ENCODE measurements around the gene DSCAM.

Gene DSCAM

GRCh38 chr21:40840401-40841125 is 6.4 kb downstream of the DSCAM start:
- peak overlapping the region; percentile 14 for H3K27ac ChIP-seq
- no peak for DNase-seq (ENCODE audit: low read depth, low spot score)

- no peak for DNase-seq (ENCODE audit: low read depth, low spot score)
- H3K27ac ChIP-seq, result no peak overlapping the region
These were observed 7.4 kb downstream of the DSCAM start for GRCh38 chr21:40839521-40839920.

DNA sequence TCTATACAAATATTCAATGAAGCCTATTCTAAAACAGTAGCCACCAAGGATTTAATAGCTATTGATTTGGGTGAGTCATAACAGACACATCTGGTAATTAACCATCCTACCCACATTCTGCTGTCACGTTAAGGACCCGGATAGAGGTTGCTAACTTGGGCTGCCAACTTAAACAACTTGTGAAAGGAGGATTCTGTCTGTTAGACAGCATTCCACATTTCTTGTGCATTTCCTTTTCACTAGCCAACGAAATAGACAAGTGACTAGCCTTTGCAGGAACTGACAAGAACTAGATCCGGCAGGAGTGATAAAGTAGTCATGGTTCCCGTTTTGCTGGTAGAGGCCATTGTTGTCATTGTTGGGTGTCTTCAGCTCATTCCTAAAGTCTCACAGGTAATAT is 9.5 kb downstream of the DSCAM start:
- H3K27ac ChIP-seq, result peak overlapping the region; percentile 61
- DNase-seq (ENCODE audit: low read depth, low spot score), result peak; percentile 61

DNA sequence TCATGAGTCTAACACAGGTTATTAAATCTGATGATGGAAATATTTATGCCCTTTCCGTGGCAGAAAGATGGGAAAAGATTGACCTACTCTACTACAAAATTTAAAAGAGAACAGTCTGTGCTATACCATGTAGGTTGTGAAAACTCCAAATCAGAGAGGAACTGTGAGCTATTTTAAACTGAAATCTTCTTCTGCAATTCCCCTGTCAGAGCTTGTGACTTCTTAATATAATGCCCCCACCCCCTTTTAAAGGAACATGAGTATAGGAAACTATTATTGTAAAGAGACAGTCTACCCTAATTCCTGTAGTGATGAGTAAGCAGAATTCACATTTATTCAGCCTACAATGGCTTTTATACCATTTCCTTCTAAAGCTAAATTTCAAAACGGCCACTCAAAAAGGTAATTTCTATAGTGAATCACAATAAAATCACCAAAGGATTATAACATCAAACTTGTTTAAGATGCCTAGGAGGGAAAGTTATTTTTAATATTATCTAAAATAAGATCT is 11.7 kb downstream of the DSCAM start:
- H3K27ac ChIP-seq, result no peak overlapping the region
- DNase-seq (ENCODE audit: low read depth, low spot score), result no peak

- no peak for DNase-seq (ENCODE audit: low read depth, low spot score)
- H3K27ac ChIP-seq, result no peak overlapping the region
These were observed 13.8 kb downstream of the DSCAM start for GRCh38 chr21:40833184-40833583.

- no peak overlapping the region for H3K27ac ChIP-seq
- DNase-seq (ENCODE audit: low read depth, low spot score), result no peak
These were observed 14.6 kb downstream of the DSCAM start for GRCh38 chr21:40832316-40832715.

DNA sequence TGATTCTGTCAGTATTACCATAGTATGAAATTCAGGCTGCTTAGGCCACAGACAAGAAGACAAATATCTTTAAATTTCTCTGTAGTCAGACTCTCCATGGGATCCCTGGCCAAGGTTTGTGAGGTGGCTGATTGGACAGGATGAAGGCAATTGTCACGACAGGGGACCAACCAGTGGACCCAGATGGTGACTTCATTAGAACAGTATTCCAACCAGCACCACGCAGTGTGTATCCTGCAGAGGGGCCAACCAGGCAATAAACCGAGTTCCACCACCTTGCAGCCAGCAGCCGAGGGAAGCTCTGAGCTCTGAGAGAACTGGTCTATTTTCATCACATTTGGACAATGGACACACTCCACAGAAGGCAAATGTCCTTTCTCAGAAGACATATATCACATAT is 16.1 kb downstream of the DSCAM start:
- DNase-seq (ENCODE audit: low read depth, low spot score), result no peak
- H3K27ac ChIP-seq, result no peak overlapping the region

DNA sequence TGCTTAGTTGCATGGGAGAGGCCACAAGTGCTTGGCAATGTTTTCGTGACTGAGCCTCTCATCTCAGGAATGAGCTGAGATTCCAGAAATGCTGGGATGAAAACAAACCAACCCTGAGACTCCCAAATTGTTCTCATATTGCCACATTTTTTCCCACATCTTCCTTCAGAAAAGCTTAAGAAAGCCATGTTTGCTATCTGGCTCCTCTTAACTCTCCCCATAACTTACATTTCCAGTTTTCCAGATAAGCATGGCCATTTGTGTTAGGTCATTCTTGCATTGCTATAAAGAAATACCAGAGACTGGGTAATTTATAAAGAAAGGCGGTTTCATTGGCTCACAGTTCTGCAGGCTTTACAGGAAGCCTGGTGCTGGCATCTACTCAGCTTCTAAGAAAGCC is 17.2 kb downstream of the DSCAM start:
- no peak overlapping the region for H3K27ac ChIP-seq
- no peak for DNase-seq (ENCODE audit: low read depth, low spot score)

GRCh38 chr21:40829308-40829707 is 17.6 kb downstream of the DSCAM start:
- DNase-seq (ENCODE audit: low read depth, low spot score), result no peak
- H3K27ac ChIP-seq, result no peak overlapping the region

DNA sequence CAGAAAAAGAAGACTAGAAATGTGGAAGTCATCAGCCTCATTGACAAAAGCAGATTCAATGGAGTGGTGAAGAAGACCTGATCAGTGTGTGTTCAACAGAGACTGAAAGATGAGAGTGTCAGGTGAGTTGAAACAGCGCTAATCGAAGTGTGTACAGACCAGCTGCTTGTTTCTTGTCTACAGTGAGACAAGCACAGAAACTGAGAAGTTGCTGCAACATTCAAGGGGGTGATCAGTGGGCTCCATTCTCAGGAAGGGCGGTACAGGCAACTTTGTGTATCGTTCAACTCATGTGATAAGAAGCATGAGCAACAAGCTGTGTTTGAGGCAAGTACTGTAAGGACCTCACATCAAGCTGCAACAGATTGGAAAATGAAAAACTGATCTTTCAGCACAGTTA is 19.4 kb downstream of the DSCAM start:
- DNase-seq (ENCODE audit: low read depth, low spot score), result no peak

GRCh38 chr21:40819071-40819900 is 27.7 kb downstream of the DSCAM start:
- no peak for DNase-seq (ENCODE audit: low read depth, low spot score)
- H3K27ac ChIP-seq, result no peak overlapping the region

More for the DNA sequence above, 19.4 kb downstream of the DSCAM start:
- H3K27ac ChIP-seq, result no peak overlapping the region

DNA sequence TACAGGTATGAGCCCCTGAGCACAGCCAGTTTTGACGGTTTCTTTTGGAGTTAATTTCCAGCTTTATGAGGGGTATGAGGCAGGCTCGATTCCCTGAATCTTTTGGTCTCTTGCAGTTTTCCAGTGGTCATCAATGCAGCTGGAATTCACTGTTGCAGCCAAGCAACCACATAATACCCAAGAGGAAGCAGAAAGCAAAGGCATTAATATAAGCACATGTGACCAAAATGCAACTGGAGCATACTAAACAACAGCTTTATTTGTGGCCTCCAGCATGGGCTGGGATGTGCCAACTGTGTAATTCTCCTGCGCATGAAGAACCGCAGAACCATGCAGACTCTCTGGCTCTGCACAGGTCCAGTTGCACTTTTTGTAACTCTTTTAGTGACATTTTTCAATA is 33.0 kb downstream of the DSCAM start:
- no peak for DNase-seq (ENCODE audit: low read depth, low spot score)
- no peak overlapping the region for H3K27ac ChIP-seq

GRCh38 chr21:40809673-40810197 is 37.2 kb downstream of the DSCAM start:
- no peak for DNase-seq (ENCODE audit: low read depth, low spot score)
- no peak overlapping the region for H3K27ac ChIP-seq

DNA sequence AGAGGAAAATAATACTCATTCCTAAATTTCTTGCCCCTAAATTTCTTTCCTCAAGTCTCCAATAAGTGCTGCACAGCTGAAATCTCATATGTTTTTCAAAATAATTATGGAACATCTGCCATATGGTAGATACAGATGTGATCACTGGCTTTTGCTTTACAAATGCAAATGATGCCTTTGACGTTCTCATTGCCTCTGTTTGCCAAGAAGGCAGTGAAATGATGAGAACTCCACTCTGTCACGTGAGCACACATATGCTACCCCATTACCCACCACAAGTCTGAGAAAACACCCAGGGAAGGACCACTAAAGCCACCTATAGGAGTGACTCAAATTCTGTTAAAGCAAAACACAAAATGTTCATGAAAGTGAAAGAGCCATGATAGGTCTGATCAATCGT is 43.9 kb downstream of the DSCAM start:
- DNase-seq (ENCODE audit: low read depth, low spot score), result no peak
- H3K27ac ChIP-seq, result no peak overlapping the region

- DNase-seq (ENCODE audit: low read depth, low spot score), result no peak
- H3K27ac ChIP-seq, result no peak overlapping the region
These were observed 46.8 kb downstream of the DSCAM start for GRCh38 chr21:40800126-40800525.

DNA sequence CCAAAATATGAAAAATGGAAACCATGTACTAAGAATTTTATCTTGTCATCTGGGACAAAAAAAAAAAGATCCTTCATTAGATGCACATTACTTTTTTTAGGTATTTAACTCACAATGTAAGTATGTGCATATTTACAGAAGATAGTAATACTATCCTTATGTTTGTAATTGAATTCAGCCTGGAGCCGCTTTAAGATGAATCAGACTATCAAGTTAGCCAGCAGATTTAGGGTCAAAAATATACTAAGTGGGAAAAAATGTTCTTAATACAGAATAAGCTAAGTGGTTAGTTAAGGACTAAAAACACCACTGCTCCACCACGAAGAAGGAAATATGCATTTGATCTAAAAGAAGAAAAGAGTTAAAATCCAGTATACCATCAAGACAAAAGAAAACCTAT is 49.1 kb downstream of the DSCAM start:
- no peak for DNase-seq (ENCODE audit: low read depth, low spot score)
- H3K27ac ChIP-seq, result no peak overlapping the region

DNA sequence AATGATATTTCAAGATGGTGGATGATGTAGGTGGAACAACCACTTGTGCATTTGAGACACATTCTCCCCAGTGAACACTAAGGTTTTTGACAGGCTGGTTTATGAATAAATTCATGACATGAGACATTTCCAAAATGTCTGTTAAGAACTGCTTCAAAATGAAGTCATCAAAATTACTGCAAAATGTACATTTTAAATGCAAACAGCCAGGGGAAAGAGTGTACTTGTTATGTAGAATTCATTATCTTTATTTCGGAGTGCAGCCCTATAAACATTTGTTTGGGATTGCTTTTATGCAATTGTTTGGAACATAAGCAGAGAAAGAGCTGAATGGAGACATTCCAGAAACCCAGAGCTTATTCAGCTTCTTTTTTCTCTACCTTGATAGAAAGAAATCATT is 49.5 kb downstream of the DSCAM start:
- no peak overlapping the region for H3K27ac ChIP-seq
- DNase-seq (ENCODE audit: low read depth, low spot score), result no peak

- DNase-seq (ENCODE audit: low read depth, low spot score), result no peak
- H3K27ac ChIP-seq, result no peak overlapping the region
These were observed 50.5 kb downstream of the DSCAM start for GRCh38 chr21:40796464-40796863.

GRCh38 chr21:40795313-40795712 is 51.6 kb downstream of the DSCAM start:
- no peak for DNase-seq (ENCODE audit: low read depth, low spot score)
- no peak overlapping the region for H3K27ac ChIP-seq

GRCh38 chr21:40792691-40793456 is 54.1 kb downstream of the DSCAM start:
- no peak for DNase-seq (ENCODE audit: low read depth, low spot score)

DNA sequence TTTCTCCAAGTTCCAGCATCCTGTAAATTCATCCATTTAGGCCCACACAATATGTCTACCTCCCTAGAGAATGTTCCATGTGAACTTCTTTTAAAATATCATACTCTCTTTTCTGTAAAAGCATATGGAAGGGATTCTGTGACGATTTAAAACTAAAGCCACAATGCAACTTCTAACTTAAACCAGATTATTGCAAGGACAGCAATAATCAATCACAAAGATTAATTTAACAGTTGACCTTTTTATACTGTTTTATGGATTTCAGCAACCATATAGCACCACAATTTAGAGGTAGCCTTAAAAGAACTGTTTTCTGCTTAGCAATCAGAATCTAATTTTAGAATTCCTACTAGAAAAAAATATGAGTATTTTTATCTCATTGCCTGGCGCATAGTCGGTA is 58.3 kb downstream of the DSCAM start:
- no peak for DNase-seq (ENCODE audit: low read depth, low spot score)
- no peak overlapping the region for H3K27ac ChIP-seq

More at GRCh38 chr21:40792691-40793456, 54.1 kb downstream of the DSCAM start:
- no peak overlapping the region for H3K27ac ChIP-seq
